B cell (primary cell): ENCODE measurements around the gene MEIS2.

Source experiments
- EZH2 ChIP-seq: IDR thresholded peaks from 2 replicates; pipeline ENCODE4 v1.6.1; 2012; ENCODE audit warnings: borderline replicate concordance, low read depth, mild to moderate bottlenecking, moderate library complexity, low read length; ENCODE audit not compliant: insufficient read depth, poor library complexity, severe bottlenecking
- TF ChIP-seq, protein P1 (sequence below): fragments of 200-600 bp; IDR thresholded peaks from one replicate; pipeline ENCODE4 v1.8.0; 2022; ENCODE audit warnings: antibody characterized with exemption, mild to moderate bottlenecking

- TF ChIP-seq, protein P1, sequence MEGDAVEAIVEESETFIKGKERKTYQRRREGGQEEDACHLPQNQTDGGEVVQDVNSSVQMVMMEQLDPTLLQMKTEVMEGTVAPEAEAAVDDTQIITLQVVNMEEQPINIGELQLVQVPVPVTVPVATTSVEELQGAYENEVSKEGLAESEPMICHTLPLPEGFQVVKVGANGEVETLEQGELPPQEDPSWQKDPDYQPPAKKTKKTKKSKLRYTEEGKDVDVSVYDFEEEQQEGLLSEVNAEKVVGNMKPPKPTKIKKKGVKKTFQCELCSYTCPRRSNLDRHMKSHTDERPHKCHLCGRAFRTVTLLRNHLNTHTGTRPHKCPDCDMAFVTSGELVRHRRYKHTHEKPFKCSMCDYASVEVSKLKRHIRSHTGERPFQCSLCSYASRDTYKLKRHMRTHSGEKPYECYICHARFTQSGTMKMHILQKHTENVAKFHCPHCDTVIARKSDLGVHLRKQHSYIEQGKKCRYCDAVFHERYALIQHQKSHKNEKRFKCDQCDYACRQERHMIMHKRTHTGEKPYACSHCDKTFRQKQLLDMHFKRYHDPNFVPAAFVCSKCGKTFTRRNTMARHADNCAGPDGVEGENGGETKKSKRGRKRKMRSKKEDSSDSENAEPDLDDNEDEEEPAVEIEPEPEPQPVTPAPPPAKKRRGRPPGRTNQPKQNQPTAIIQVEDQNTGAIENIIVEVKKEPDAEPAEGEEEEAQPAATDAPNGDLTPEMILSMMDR: no peak
- TF ChIP-seq EZH2: no peak
These were observed 43.9 kb downstream of the MEIS2 start for GRCh38 chr15:37056177-37057121.
